SU-DHL-6 (cell line): ENCODE results near the gene GFOD1.
A peak's percentile ranks its signal among the peaks of the same experiment; 100 is the strongest.

Source experiments
- H2AFZ ChIP-seq: fragments of 200-600 bp; sonication (generic); 2 replicates; pipeline ENCODE4 v1.6.1; 2014; ENCODE audit warnings: low read depth, mild to moderate bottlenecking, moderate library complexity, mixed read lengths, antibody characterized with exemption, low read length; ENCODE audit not compliant: severe bottlenecking
- H3F3A ChIP-seq: fragments of 200-600 bp; shearing (Covaris generic); 2 replicates; pipeline ENCODE4 v1.6.0; 2016; ENCODE audit warnings: antibody characterized with exemption, mild to moderate bottlenecking; ENCODE audit not compliant: insufficient read depth
- H3K27ac ChIP-seq: fragments of 200-600 bp; sonication (generic); 2 replicates; pipeline ENCODE4 v1.5.1; 2016; ENCODE audit warnings: low read depth, mild to moderate bottlenecking, low read length, moderate library complexity, mixed read lengths
- H3K27me3 ChIP-seq: fragments of 200-600 bp; sonication (generic), shearing (Covaris generic); 2 replicates; pipeline ENCODE4 v1.6.0; 2014; ENCODE audit warnings: mild to moderate bottlenecking, low read length
- H3K36me3 ChIP-seq: fragments of 200-600 bp; sonication (generic); 2 replicates; pipeline ENCODE4 v1.6.1; 2014; ENCODE audit warnings: mild to moderate bottlenecking, low read length, mixed read lengths
- H3K4me2 ChIP-seq: fragments of 300-600, 200-600 bp; shearing (Covaris generic), sonication (generic); 2 replicates; pipeline ENCODE4 v1.6.0; 2014; ENCODE audit warnings: low read length, low read depth, mild to moderate bottlenecking; ENCODE audit not compliant: poor library complexity, severe bottlenecking
- H3K4me3 ChIP-seq: fragments of 200-600 bp; sonication (generic); 2 replicates; pipeline ENCODE4 v1.5.1; 2014; ENCODE audit warnings: antibody characterized with exemption, low read length, mild to moderate bottlenecking, mixed read lengths; ENCODE audit not compliant: insufficient read depth, poor library complexity, severe bottlenecking
- H3K79me2 ChIP-seq: fragments of 200-600 bp; sonication (generic); 2 replicates; pipeline ENCODE4 v1.6.1; 2014; ENCODE audit warnings: mild to moderate bottlenecking, low read length, moderate library complexity; ENCODE audit not compliant: insufficient read depth
- H3K9ac ChIP-seq: fragments of 200-600 bp; sonication (generic); 2 replicates; pipeline ENCODE4 v1.7.0; 2014; ENCODE audit warnings: mild to moderate bottlenecking, low read length
- H3K9me2 ChIP-seq: fragments of 200-600 bp; sonication (generic); replicated peaks from 2 replicates; pipeline ENCODE4 v1.6.1; 2014; ENCODE audit warnings: low read length; ENCODE audit not compliant: insufficient read depth
- H3K9me3 ChIP-seq: fragments of 200-600 bp; sonication (generic); 2 replicates; pipeline ENCODE4 v1.6.1; 2014; ENCODE audit warnings: low read length, mixed read lengths; ENCODE audit not compliant: insufficient read depth
- H4K20me1 ChIP-seq: fragments of 200-600 bp; sonication (generic); 2 replicates; pipeline ENCODE4 v1.6.1; 2014; ENCODE audit warnings: low read depth, mild to moderate bottlenecking, antibody characterized with exemption, low read length, moderate library complexity, mixed read lengths
- CTCF ChIP-seq: fragments of 200-600 bp; sonication (generic); IDR thresholded peaks from one replicate; pipeline ENCODE4 v1.5.1; 2017; ENCODE audit warnings: antibody characterized with exemption, mild to moderate bottlenecking, low read length, moderate library complexity; ENCODE audit not compliant: insufficient read depth, poor library complexity, severe bottlenecking
- EZH2phosphoT487 ChIP-seq: fragments of 200-600 bp; sonication (generic), shearing (Covaris generic); conservative IDR thresholded peaks from 2 replicates; pipeline ENCODE4 v1.6.1; 2018; ENCODE audit warnings: mild to moderate bottlenecking, antibody characterized with exemption, low read length, moderate library complexity, mixed read lengths

GFOD1 gene

DNA sequence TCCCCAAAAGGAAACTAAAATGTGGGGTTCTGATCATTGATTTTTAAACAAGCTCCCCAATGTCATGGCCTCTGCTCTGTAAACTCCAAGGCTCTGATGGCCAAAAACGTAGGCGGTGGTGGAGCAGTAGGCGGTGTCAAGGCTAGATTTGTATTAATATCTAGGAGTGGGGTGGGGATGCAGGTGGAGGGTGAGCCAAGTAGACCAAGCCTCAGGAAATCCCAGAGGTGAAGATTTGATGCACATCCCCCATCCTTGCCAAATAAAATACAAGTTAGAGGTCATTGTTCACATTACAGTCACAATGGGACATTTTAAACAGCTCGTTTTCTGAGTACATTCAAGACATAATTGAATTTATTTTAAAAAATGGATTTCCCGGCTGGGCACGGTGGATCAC lies 128.1 kb downstream of the GFOD1 start:
- Histone ChIP-seq H2AFZ (no peak overlapping the region), H3F3A (peaks cover 12% of the 10 kb centered on the region), H3K4me2 (no peak overlapping the region), H3K9ac (no peak overlapping the region), H4K20me1 (no peaks in the 10 kb centered on the region), H3K36me3 (no peaks in the 10 kb centered on the region), H3K9me3 (no peaks in the 10 kb centered on the region), H3K79me2 (no peaks in the 10 kb centered on the region), H3K27me3 (no peaks in the 10 kb centered on the region), H3K27ac (no peak overlapping the region), H3K9me2 (no peaks in the 10 kb centered on the region), H3K4me3 (no peak overlapping the region)
- TF ChIP-seq CTCF (no peak), EZH2phosphoT487 (no peak)

GRCh38 chr6:13358511-13358910 lies 128.9 kb downstream of the GFOD1 start:
- H4K20me1 ChIP-seq = no peaks in the 10 kb centered on the region
- no peak overlapping the region for H3K9ac ChIP-seq
- no peak overlapping the region for H3K27ac ChIP-seq
- no peaks in the 10 kb centered on the region for H3K27me3 ChIP-seq
- TF ChIP-seq CTCF (no peak), EZH2phosphoT487 (no peak)
- H3K9me2 ChIP-seq = no peaks in the 10 kb centered on the region
- no peaks in the 10 kb centered on the region for H3K36me3 ChIP-seq
- H3F3A ChIP-seq = peaks cover 12% of the 10 kb centered on the region
- H3K79me2 ChIP-seq = no peaks in the 10 kb centered on the region
- no peaks in the 10 kb centered on the region for H3K9me3 ChIP-seq
- no peak overlapping the region for H2AFZ ChIP-seq
- no peak overlapping the region for H3K4me2 ChIP-seq
- no peak overlapping the region for H3K4me3 ChIP-seq

GRCh38 chr6:13357551-13358075 lies 129.8 kb downstream of the GFOD1 start:
- Histone ChIP-seq H3K4me2 (no peak overlapping the region), H3K79me2 (no peaks in the 10 kb centered on the region), H3K27ac (no peak overlapping the region), H3K9ac (no peak overlapping the region), H4K20me1 (no peaks in the 10 kb centered on the region), H3K27me3 (no peaks in the 10 kb centered on the region), H3K4me3 (no peak overlapping the region), H2AFZ (no peak overlapping the region), H3K36me3 (no peaks in the 10 kb centered on the region), H3K9me2 (no peaks in the 10 kb centered on the region), H3F3A (peaks cover 12% of the 10 kb centered on the region), H3K9me3 (no peaks in the 10 kb centered on the region)
- no peak for TF ChIP-seq EZH2phosphoT487

- no peaks in the 10 kb centered on the region for H3K27me3 ChIP-seq
- H2AFZ ChIP-seq = no peak overlapping the region
- H3K4me3 ChIP-seq = peak overlapping the region; percentile 16
- H3K79me2 ChIP-seq = no peaks in the 10 kb centered on the region
- no peaks in the 10 kb centered on the region for H3K36me3 ChIP-seq
- H3K9me3 ChIP-seq = no peaks in the 10 kb centered on the region
- no peaks in the 10 kb centered on the region for H3K9me2 ChIP-seq
- H3K4me2 ChIP-seq = peak overlapping the region; percentile 56
- no peaks in the 10 kb centered on the region for H4K20me1 ChIP-seq
- peaks cover 12% of the 10 kb centered on the region for H3F3A ChIP-seq
- peak overlapping the region; percentile 65 for H3K27ac ChIP-seq
- TF ChIP-seq CTCF (no peak), EZH2phosphoT487 (no peak)
- H3K9ac ChIP-seq = peak overlapping the region; percentile 7; the same call in 1 of the 2 replicates
Measured at GRCh38 chr6:13355999-13356785, 131.2 kb downstream of the GFOD1 start.
